ENCODE data around the gene ADAM19. TPM values are rescaled to one million over a fixed set of nuclear protein-coding genes. Genes with fewer than 3 reads are reported as not detected.

The ADAM19 gene
- total RNA-seq, 1 donor from 2014 or later = 11.5 TPM

DNA sequence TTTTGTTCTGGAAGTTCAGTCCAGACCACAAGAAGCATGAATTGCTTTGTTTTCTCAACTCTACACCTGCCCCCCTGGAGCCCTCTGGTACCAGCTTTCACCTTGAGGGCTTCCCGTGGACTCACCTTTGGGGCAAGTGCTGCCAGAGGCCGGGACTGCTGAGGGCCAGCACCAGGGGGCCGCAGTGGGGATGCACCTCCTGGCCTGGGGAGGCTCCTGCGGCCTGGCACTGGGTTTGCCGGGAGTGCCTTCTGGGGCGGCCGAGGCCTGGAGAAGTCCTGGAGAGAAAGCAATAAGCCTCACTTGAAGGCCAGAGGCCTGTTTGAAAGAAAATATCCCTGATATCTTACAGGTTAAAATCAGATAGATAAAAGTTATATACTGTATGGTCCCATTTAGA, 93.9 kb downstream of the ADAM19 start:
- H3K9ac ChIP-seq = no peak overlapping the region
- no peaks in the 10 kb centered on the region for H3K9me3 ChIP-seq (ENCODE audit: low read depth)
- H3K27me3 Mint-ChIP-seq (ENCODE audit: insufficient read depth, low read depth) = peaks cover 4% of the 10 kb centered on the region
- no peak overlapping the region for H2AFZ ChIP-seq (replicated peaks)
- no peaks in the 10 kb centered on the region for H3K27me3 ChIP-seq
- no peaks in the 10 kb centered on the region for H3K9me3 Mint-ChIP-seq
- peaks cover 6% of the 10 kb centered on the region for H3K4me1 ChIP-seq
- no peaks in the 10 kb centered on the region for H3K36me3 ChIP-seq
- no peak overlapping the region for H3K4me3 Mint-ChIP-seq
- H3K4me3 ChIP-seq = no peak overlapping the region
- no peak overlapping the region for H3K27ac ChIP-seq
- H3K36me3 Mint-ChIP-seq = peaks cover 28% of the 10 kb centered on the region
- no peaks in the 10 kb centered on the region for H3F3A ChIP-seq (ENCODE audit: low read depth)
- no peak for DNase-seq (ENCODE audit: low spot score)
- TF ChIP-seq EZH2phosphoT487 (IDR thresholded peaks at IDR 0.05) = no peak
- TF ChIP-seq, protein P1, sequence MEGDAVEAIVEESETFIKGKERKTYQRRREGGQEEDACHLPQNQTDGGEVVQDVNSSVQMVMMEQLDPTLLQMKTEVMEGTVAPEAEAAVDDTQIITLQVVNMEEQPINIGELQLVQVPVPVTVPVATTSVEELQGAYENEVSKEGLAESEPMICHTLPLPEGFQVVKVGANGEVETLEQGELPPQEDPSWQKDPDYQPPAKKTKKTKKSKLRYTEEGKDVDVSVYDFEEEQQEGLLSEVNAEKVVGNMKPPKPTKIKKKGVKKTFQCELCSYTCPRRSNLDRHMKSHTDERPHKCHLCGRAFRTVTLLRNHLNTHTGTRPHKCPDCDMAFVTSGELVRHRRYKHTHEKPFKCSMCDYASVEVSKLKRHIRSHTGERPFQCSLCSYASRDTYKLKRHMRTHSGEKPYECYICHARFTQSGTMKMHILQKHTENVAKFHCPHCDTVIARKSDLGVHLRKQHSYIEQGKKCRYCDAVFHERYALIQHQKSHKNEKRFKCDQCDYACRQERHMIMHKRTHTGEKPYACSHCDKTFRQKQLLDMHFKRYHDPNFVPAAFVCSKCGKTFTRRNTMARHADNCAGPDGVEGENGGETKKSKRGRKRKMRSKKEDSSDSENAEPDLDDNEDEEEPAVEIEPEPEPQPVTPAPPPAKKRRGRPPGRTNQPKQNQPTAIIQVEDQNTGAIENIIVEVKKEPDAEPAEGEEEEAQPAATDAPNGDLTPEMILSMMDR (IDR thresholded peaks at IDR 0.05) = no peak
- TF ChIP-seq EZH2 (IDR thresholded peaks at IDR 0.05) = no peak
- H3K4me2 ChIP-seq = no peak overlapping the region
- no peaks in the 10 kb centered on the region for H4K20me1 ChIP-seq (ENCODE audit: low read depth)
- H3K4me1 Mint-ChIP-seq = peaks cover 16% of the 10 kb centered on the region
- no peak overlapping the region for H3K27ac Mint-ChIP-seq
- H3K79me2 ChIP-seq (ENCODE audit: low read depth) = no peaks in the 10 kb centered on the region

DNA sequence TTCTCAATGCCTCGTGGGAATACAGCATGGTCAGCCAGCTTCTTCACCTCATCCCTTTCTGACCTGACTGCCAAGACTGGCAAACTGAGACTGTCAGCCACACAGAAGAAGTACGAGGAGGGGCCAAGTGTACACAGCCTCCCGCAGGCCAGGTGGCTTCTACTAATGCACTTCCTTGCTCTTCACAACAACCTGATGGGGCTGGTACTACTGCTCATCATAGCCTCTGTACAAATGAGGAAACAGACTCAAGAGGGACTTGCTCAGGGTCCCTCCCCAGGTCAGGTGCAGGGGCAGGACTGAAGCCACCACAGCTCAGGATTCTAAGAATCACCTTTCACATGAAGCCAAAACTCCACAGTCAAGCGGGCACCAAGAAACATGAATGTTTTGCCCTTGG, 94.3 kb downstream of the ADAM19 start:
- no peak overlapping the region for H3K9ac ChIP-seq

DNA sequence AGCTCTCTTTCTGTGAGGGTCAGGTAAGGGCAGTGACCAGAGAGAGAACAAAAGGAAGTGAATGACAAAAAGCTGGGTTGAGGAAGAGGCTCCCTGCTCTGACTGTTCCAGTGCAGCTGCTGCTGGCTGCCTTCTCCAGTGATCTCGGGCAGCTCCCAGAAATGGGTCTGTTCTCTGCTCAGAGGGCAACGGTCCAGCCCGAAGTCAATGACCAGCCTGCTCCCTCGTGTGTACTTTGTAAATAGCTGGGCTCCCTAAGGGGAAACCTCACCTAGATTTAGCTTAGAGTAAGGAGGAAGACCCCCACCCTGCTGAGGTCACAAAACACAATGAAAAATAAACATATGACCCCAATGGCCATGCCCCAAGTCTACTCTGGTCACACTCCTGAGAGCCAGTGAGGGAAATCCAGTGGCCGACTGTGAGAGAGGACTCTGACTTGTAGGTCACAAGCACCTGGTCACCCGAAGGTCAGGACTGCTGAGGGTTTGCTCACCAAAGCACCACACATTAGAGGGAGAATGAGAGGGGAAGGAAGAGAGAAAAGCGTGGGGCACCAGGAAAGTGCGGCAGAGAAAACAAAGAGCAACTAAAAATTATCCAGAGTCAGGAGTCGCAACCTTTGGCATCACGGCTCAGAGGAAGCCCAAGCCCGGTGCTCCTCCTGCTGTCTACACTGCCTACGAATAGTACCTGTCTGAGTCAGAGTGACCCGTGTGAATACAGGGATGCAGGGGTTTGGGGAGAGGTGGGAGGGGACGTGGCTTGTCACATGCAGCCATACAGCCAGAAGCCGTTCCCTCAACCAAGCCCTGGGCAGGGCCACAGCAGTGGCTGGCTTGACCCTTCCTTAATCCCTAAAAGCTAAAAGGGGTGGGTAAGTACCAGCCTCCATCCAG, 95.7 kb downstream of the ADAM19 start:
- Histone ChIP-seq H3K4me3 (no peak overlapping the region), H3K27me3 (no peaks in the 10 kb centered on the region), H3K79me2 (ENCODE audit: low read depth) (no peaks in the 10 kb centered on the region), H3K36me3 (no peaks in the 10 kb centered on the region), H2AFZ (replicated peaks) (no peak overlapping the region), H3K9me3 (ENCODE audit: low read depth) (no peaks in the 10 kb centered on the region), H3F3A (ENCODE audit: low read depth) (no peaks in the 10 kb centered on the region), H3K4me1 (peaks cover 6% of the 10 kb centered on the region), H3K4me2 (no peak overlapping the region), H3K9ac (no peak overlapping the region), H4K20me1 (ENCODE audit: low read depth) (no peaks in the 10 kb centered on the region), H3K27ac (no peak overlapping the region)
- Mint-ChIP-seq H3K27me3 (ENCODE audit: insufficient read depth, low read depth) (peaks cover 2% of the 10 kb centered on the region), H3K27ac (no peak overlapping the region), H3K36me3 (peaks cover 25% of the 10 kb centered on the region), H3K4me3 (no peak overlapping the region), H3K9me3 (no peaks in the 10 kb centered on the region), H3K4me1 (peaks cover 16% of the 10 kb centered on the region)
- no peak for TF ChIP-seq EZH2phosphoT487 (IDR thresholded peaks at IDR 0.05)
- TF ChIP-seq, protein P1 (IDR thresholded peaks at IDR 0.05) = no peak
- no peak for TF ChIP-seq EZH2 (IDR thresholded peaks at IDR 0.05)
- no peak for DNase-seq (ENCODE audit: low spot score)

More for the DNA sequence above, 94.3 kb downstream of the ADAM19 start:
- H2AFZ ChIP-seq (replicated peaks) = no peak overlapping the region
- TF ChIP-seq EZH2phosphoT487 (IDR thresholded peaks at IDR 0.05) = no peak
- no peak for TF ChIP-seq EZH2 (IDR thresholded peaks at IDR 0.05)
- TF ChIP-seq, protein P1 (IDR thresholded peaks at IDR 0.05) = no peak
- no peak overlapping the region for H3K4me3 Mint-ChIP-seq
- no peaks in the 10 kb centered on the region for H3K9me3 ChIP-seq (ENCODE audit: low read depth)
- peaks cover 16% of the 10 kb centered on the region for H3K4me1 Mint-ChIP-seq
- H3K4me3 ChIP-seq = no peak overlapping the region
- no peaks in the 10 kb centered on the region for H3K9me3 Mint-ChIP-seq
- H3K79me2 ChIP-seq (ENCODE audit: low read depth) = no peaks in the 10 kb centered on the region
- no peaks in the 10 kb centered on the region for H4K20me1 ChIP-seq (ENCODE audit: low read depth)
- no peaks in the 10 kb centered on the region for H3K36me3 ChIP-seq
- H3K27me3 Mint-ChIP-seq (ENCODE audit: insufficient read depth, low read depth) = peaks cover 2% of the 10 kb centered on the region
- no peaks in the 10 kb centered on the region for H3K27me3 ChIP-seq
- peaks cover 28% of the 10 kb centered on the region for H3K36me3 Mint-ChIP-seq
- no peak overlapping the region for H3K4me2 ChIP-seq
- no peak for DNase-seq (ENCODE audit: low spot score)
- H3F3A ChIP-seq (ENCODE audit: low read depth) = no peaks in the 10 kb centered on the region
- no peak overlapping the region for H3K27ac Mint-ChIP-seq
- no peak overlapping the region for H3K27ac ChIP-seq
- H3K4me1 ChIP-seq = peaks cover 6% of the 10 kb centered on the region
